IPS DF 4.7 (cell line): ENCODE data around the gene C5orf15.
"Not testable (repeated sequence)": the region's sequence is repeated elsewhere in the genome, so short reads cannot be mapped to it uniquely, and the experiment has no call there.

Source experiments
- DNase-seq: peaks from one replicate; pipeline ENCODE4 v3.0.0-alpha.2; 2013; ENCODE audit warnings: low spot score; ENCODE audit errors: extremely low read depth

The C5orf15 gene

DNA sequence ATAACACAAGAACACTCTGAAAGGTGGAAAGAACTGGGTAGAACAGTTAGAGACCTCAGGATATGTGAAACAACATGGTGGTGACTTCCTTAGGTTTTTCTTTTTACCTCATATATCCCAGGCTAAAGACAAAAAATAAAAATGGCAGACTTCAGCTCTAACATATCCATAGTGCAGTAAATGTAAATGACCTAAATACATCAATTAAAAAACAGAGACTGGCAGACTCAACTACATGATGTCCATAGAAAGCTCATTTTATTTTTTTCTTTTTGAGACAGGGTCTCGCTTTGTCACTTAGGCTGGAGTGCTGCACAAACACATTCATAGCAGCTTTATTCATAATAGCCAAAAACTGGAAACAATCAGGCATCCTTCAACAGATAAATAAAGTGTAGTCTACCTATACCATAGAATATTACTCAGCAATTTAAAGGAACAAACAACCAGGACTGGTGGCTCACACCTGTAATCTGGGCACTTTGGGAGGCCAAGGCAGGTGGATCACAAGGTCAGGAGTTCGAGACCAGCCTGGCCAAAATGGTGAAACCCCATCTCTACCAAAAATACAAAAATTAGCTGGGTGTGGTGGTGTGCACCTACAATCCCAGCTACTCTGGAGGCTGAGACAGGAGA is 4.8 kb downstream of the C5orf15 start:
- no peak for DNase-seq

DNA sequence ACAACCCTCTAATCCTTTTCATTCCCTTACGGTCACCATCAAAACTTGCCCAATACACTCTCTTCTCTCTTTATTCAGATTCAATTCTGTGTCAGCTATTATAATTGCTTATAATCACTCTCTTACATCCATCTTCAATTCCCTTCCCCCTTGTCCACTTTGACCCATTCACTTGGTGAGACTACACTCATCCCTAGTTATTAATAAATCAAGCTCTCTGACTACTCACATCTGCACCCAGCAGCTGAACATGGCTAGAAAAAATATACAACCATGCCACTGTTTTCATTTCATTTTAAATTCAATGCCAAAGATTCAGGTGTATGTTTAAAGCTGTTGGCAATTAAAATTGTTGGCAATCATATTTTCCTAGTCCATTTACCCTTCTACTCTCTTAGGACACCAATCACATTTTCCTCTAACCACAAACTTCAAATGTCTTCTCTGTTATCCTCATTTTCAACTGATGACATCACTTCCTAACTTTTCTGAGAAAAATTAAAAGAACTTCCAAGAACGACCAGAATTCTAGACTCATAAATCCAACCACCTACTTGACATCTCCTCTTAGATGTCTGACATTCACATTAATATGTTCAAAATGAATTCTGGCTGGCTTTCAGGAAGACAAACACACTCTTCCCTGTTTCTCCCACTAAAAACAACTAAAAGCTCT is 5.5 kb downstream of the C5orf15 start:
- no peak for DNase-seq

DNA sequence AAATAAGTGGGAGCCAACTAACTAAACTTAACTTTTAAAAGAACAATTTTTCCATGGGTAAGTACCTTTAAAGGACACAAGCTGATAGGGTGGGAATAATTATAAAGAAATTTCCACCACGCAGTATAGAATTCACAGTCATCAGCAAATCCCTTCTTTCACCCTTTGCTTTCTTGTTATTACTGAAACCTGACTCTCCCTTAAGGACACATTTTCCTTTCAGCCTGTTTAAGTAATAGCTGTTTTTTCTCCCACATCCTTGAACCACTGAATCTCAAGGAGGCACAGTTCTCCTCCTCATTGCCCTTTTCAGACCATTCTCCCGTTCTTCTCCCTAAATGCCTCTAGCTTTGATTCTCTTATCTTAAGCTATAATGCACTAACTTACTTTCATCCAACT is 6.3 kb downstream of the C5orf15 start:
- no peak for DNase-seq

DNA sequence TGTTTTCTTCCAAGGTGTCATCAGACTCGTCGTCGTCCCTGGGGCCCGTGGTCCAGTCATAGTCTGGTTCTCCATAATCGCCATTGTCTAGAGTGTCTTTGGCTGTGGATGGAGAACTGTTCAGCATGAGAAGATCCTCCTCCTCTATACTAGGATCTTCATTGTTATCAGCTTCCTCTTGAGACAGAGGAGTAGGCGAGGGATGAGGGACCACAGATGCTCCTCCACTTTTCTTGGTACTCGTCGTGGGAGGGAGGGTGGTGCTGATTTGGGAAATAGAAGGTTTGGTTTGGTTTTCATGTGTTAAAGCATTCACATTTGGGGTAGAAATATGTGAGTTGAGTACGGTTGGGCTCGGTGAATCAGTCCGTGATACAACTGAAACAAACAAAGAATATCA is 8.8 kb downstream of the C5orf15 start:
- no peak for DNase-seq

DNA sequence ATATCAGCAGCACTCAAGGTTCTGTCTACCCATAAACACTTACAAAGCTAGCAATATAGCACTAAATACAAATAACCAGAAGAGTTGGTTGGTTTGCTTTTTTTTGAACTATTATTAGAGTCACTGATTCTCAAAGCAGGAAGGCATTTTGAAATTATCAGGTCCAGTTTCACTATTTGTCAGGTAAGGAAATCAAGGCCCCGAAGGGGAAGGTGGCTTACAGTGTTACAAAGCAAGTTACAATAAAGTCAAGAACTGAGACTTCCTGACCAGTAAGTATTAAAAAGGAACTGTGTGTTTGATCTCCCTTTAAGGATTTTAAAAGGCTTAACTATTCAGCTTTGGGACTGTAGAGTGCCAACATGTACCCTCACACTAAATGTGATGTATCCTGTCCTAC is 10.8 kb downstream of the C5orf15 start:
- no peak for DNase-seq

DNA sequence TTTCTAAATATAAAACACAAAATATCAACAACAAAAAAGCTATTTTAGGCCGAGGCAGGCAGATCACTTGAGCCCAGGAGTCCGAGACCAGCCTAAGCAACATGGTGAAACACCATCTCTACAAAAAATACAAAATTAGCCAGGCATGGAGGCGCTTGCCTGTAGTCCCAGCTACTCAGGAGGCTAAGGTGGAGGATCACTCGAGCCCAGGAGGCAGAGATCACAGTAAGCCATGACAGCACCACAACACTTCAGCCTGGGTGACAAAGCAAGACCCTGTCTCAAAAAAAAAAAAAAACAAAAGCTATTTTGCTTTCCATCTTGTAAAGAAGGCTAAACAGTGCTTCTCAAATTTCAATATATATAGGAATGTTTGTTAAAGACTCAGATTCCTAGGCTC is 11.3 kb downstream of the C5orf15 start:
- DNase-seq: no peak

DNA sequence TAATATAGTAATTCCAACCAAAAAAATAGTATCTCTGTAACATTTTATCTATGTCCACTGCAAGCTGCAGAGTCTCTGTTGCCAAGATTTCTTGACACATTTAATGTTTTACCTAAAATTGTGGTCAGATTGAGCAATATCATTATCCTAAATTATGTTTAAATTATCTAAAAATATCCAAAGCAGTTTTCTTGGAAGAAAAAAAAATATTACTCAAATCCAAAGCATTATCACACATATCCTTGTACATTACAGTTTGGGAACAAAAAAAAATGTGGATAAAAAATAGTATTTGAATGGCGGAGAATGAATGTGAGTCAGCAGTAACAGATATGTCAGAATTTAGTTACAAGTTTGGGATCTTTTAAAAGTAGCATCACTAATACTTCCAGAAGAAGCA is 12.2 kb downstream of the C5orf15 start:
- not testable (repeated sequence) for DNase-seq

DNA sequence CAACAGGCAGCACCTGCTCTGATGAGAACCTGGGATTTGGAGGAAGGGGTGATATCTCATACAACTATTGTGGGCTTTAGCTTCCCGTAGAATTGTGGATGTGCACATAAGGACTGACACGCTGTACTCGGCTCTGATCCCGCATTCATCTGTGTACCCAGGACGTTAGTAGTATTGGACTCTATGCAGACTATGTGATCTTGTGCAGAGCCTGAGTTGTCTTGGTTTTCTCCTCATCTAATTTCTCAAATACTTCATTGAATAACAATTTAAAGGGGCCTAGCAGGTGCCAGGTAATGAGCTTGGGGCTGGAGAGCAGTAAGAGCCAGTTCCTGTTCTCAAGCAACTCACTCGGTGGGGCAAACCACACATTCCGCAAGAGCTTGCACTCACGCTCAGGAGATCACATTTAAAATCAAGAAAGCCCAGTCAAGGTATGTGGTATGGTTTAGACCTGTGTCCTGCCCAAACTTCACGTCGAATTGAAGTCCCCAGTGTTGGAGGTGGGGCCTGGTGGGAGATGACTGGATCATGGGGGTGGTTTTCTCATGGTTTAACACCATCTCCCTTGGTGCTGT is 14.8 kb downstream of the C5orf15 start:
- DNase-seq: no peak

DNA sequence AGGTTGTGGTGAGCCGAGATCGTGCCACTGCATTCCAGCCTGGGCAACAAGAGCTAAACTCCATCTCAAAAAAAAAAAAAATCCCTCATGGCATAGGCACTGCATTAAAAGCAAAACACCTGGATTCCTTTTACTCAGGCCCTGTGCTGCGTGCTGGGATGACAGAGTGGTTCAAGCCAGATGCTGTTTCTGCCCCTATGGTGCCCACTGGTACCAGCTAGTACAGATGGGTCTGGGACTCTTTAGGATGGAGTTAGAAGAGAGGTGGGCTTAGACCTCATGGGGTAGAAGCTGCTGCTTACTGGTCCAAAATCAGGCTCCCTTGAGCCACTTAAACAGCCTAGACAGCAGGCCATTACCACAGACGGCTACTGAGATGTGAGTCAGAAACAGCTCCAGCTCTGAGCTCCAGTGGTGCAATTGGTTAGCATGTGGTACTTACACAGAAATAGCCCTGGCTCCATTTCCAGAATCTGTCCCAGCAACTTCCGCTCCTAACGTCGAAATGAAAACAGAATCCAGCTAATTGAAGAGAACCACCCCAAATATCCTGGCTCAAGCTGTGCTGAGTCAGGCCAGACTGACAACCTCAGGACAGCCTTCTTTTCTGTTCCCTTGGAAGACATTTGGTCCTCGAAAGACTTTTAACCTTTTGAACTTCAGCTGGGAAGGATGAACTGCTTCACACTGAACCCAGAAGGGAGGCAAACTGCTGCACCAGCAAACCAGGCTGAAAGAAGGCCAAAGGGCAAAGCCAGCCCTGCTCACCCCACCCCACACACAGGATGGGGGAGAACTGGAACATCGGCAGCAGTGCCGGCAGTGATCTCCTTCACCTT is 15.5 kb downstream of the C5orf15 start:
- DNase-seq: no peak

DNA sequence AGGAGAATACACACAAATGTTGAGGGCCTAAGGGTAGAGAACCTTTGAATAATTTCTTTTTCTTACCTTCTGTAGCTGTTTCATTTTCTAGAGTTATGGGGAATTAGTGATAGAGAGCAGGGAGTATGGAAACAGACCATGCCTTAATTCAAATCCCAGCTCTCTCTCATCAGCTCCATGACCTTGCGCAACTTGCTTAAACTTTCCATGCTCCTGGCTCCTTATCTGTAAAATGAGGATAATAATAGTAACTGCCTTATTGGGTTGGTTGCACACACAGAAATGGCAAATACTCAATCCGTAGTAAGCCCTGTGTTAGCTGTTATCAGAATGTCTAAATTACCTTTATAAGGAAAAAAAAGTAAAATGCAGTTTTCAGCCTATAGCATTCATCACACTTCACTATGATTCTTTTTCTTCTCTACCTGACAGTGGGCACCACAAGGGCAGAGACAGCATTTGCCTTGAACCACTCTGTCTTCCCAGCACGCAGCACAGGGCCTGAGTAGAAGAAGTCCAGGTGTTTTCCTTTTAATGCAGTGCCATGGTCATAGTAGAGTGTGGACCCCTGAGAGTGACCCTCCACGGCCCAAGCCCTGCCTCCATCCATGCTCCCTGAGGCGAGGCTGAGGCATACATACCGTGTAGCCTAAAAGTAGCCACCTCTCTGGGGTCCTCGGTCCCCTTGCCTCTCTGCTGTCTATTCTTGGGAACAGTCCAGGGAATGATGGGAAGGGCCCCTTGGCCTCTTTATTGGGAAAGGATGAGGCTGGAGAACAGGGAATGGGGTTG is 17.4 kb downstream of the C5orf15 start:
- no peak for DNase-seq

DNA sequence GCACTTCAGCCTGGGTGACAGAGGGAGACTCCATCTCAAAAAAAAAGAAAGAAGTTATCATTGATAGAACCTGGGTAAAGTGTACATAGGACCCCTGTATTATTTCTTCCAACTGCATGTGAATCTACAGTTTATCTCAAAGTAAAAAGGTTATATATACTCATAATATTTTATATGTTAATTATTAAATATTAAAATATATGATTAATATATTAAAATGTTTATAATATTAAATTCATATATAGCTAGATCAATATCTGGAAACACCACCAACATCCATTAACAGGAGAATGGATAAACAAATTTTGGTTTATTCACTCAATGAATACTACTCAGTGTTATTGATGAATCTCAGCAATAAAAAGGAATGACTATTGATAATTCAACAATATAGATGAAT is 19.7 kb downstream of the C5orf15 start:
- no peak for DNase-seq

DNA sequence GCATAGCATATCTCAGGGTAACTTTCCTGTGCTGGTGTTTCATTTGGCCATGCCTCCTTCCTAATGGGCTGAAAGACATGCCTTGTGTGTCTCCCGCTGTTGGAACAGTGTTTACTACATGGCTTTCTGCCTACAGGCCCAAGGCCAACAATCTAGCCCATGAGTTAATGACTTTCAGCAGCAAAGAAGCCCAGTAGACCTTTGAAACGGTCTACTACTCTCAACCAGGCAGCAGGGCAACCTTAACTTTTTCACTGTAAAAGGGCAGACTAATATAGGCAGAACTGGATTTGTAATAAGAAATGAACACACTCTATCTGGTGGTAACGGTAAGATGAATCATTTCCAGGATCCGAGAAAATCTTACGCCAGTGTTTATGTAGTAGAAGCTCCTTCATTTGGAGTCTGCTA is 21.0 kb downstream of the C5orf15 start:
- DNase-seq: no peak

DNA sequence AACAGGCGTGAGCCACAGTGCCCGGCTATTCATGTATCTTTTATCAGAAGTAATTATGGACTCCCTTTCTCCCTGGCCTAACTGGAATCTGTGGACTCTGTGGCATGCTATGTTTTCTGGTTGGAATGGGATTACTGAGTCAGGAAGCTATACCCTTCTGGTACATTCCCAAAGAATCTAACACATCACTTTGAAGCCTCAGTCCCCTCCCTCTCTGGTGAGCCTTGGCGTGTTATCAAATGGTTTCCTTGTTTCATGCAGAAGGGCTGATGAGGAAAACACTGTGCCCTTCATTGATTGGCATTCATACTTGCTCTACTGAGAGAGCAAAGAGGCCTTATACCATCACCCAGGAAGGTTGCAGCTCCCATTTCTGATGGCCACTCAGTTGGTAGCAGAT is 22.9 kb downstream of the C5orf15 start:
- no peak for DNase-seq

DNA sequence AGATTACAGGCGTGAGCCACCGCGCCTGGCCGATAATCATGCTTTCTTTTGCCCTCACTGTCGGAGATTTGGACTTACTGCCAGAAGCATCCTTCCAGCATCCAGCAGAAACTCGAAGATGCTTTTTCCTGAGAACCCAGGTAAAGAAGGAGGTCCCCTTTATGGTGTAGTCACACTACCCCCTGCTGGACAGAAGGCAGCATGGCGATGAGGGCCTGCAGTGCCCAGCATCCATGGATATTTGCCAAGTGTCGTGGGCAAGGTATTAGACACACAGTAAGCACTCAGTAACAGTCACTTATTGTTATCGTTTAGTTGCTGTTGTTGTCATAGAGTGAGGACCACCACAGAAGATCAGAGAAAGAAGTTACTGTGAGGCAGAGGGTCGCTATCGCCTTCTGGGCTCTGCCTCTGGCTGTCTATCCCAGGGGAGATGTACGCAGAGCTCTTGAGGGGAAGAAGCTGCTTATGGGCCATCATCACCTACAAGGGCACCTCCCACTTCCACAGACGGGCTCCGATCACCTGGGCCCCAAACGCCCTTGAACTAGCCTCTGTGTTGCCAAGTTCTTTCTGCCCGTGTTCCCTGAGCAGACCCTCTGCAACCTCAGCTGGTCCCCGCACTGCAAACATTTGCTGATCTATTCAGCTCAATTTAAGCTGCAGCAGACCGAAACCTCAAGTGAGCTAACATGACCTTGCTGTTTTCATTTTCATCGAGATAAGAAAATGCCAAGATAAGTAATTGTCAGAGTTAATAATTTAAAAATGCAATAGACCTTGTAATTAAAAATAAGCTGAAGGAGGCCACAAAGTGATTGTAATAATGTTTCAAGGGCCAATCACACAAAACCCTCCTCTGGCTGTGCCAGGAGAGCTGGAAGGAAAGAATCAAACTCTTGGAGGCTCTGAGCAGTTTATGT is 23.9 kb downstream of the C5orf15 start:
- DNase-seq: peak; percentile 49

DNA sequence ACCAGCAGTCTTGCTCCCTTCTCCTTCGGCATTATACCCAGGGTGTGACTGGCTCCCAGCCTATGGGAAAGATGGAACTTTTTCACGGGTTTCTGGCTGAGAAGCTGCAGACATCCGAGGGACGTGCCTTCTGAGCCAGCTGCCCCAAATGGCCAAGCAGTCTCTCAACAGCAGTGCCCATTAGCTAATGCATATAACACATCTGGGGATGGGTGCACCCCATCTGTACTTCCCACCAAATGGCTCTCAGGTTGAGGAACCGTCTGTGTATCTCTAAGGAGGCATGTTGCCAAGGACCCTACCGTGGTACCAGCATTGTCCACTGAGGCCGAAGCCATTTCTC is 25.0 kb downstream of the C5orf15 start:
- DNase-seq: no peak

DNA sequence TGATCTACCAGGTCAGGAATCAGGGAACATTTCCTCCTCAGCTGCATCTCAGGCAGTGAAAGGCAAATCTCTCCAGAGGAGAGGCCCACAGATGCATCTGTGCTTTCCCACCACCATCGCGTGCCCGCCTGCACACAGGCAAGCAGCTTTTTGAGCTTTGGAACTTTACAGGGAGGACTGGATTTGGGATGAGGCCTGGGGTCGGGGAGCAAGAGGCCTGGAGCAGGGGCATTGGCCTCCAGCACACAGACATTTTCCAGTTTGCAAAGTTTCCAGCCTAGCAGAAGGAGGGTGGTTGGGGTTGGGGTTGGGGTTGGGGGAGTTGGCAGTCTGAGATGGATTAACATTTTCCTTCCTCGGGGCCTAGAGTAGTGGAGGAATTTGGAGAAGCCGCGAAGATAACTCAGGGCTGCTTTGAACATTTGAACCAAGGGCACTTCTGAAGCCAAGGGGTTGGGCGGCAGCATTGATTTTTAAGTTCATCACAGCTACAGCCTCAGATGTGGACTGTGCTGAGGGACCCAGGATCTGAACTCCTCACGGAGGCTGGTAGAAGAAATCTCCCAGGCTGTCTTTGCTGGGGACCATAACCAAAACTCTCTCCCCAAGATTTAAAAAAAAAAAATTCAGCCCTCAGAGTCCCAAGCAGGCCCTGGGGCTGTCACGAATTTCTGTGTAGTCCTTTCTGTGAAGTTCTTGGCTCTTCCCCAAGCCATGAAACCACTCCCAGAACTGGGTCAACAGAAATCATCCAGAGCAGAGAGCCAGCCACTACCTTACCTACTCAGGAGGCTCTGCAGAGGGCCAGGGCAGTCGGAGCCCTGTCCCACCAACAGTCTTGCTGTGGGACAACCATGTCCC is 25.6 kb downstream of the C5orf15 start:
- no peak for DNase-seq

DNA sequence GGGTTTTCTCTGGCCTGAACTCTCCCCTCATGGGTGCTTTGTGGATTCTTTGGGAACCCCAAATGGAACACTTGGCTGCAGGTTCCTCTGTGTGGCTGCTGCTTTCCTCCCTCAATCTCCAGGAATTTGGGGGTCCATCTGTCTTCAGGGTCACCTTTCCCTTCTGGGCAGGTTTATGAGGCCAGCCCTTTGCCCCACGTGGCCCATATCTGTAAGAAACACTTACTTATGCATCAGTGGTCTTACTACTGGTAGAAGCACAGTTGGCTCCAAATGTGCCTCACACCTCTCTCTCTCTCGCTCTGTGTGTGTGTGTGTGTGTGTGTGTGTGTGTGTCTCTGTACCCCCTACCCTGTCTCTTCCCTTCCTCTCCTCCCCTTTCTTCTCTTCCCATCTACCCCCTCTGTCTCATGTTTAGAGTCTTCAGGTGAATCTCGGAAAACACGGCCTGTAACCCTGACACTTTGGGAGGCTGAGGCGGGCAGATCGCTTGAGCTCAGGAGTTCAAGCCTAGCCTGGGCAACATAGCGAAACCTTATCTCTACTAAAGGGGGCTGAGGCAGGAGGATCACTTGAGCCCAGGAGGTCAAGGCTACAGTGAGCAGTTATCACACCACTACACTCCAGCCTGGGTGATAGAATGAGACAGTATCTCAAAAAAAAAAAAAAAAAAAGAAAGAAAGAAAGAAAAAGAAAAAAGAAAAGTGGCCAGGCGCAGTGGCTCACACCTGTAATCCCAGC is 26.8 kb downstream of the C5orf15 start:
- DNase-seq: no peak

DNA sequence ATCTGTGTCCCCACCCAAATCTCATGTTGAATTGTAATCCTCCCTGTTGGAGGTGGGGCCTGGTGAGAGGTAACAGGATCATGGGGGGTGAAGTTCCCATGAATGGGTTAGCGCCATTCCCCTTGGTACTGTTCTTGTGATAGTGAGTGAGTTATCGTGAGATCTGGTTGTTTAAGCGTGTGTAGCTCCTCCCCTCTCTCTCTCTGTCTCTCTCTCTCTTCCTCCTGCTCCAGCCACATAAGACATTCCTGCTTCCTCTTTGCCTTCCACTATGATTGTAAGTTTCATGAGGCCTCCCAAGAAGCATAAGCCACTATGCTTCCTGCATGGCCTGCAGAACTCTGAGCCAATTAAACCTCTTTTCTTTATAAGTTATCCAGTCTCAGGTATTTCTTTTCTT is 28.8 kb downstream of the C5orf15 start:
- no peak for DNase-seq

DNA sequence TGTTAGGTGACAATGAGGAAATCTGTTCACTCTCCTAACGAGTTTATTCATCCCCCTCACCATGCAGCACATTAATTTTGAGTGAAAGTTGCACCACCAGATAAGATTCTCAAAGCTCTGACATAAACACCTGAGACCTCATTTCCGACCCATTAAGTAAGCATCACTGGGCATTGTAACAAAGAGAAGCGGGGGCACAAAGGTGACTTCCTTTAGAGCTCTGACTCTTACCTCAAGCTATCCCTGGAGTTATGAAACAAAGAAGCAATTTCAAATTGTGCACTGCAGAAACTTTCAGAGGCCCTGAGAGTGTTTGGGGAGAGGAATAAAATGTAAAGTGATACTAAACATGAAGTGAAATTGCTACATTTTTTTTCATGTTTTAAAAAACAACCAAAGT is 29.5 kb downstream of the C5orf15 start:
- DNase-seq: no peak
